Vagina (tissue), 2 donors: ENCODE results near the gene AGBL2.

ENCODE experiments used
- CTCF ChIP-seq, 3 experiments: fragments of 450-650 bp in 2 of 3; fragments of 200-600 bp in 1 of 3; sonication (generic) in 1 of 3; IDR thresholded peaks; one replicate each; pipeline ENCODE4 v1.5.1; 2017 to 2019; ENCODE audit warnings: antibody characterized with exemption in 3 of 3, mild to moderate bottlenecking in 2 of 3, moderate library complexity in 2 of 3
- POLR2A ChIP-seq, 2 donors: fragments of 450-650 bp; IDR thresholded peaks; one replicate each; pipeline ENCODE4 v1.6.1; 2017; ENCODE audit warnings: antibody characterized with exemption in 2 of 2, mild to moderate bottlenecking in 2 of 2, moderate library complexity in 2 of 2
- POLR2AphosphoS5 ChIP-seq, 2 donors: sonication (generic); formaldehyde crosslinking; IDR thresholded peaks; one replicate each; pipeline ENCODE4 v1.9.0; 2017; ENCODE audit warnings: antibody characterized with exemption in 2 of 2, mild to moderate bottlenecking in 2 of 2, low read depth in 1 of 2; ENCODE audit not compliant: insufficient read depth in 1 of 2

GRCh38 chr11:47723041-47723440, 7.9 kb upstream of the AGBL2 start:
- no peak for TF ChIP-seq POLR2A (IDR thresholded peaks at IDR 0.05)
- no peak for TF ChIP-seq CTCF (IDR thresholded peaks at IDR 0.05)
- no peak for TF ChIP-seq POLR2AphosphoS5 (IDR thresholded peaks at IDR 0.05; ENCODE audit: insufficient read depth in 1 of 2, low read depth in 1 of 2)
